Mesothelial cell of epicardium (in vitro differentiated cells): ENCODE measurements around the gene STRADA. TPM values are rescaled to one million over a fixed set of nuclear protein-coding genes. Genes with fewer than 3 reads are reported as not detected.

Source experiments
- DNase-seq, 2 experiments: peaks; one replicate each; pipeline ENCODE4 v3.0.0; 2021; ENCODE audit warnings: low spot score in 2 of 2; ENCODE audit not compliant: unreplicated experiment in 2 of 2
- H3K27ac Mint-ChIP-seq: 2 replicates; pipeline ENCODE4 v1.8.0; 2021; ENCODE audit warnings: mixed read lengths
- H3K27me3 Mint-ChIP-seq: 2 replicates; pipeline ENCODE4 v1.8.0; 2021; ENCODE audit warnings: low read depth, mixed read lengths
- H3K36me3 Mint-ChIP-seq: 2 replicates; pipeline ENCODE4 v1.8.0; 2021; ENCODE audit warnings: mixed read lengths
- H3K4me1 Mint-ChIP-seq: 2 replicates; pipeline ENCODE4 v1.8.0; 2021; ENCODE audit warnings: mixed read lengths
- H3K4me3 Mint-ChIP-seq: 2 replicates; pipeline ENCODE4 v1.8.0; 2021; ENCODE audit warnings: mild to moderate bottlenecking, moderate library complexity, mixed read lengths
- H3K9me3 Mint-ChIP-seq: 2 replicates; pipeline ENCODE4 v1.8.0; 2021; ENCODE audit warnings: mixed read lengths
- CTCF ChIP-seq: fragments of 200-600 bp; sonication (generic); IDR thresholded peaks from one replicate; pipeline ENCODE4 v1.5.0; 2021; ENCODE audit warnings: antibody characterized with exemption; ENCODE audit not compliant: unreplicated experiment
- total RNA-seq: library from RNA; stranded (reverse); gene quantifications from 3 replicates; pipeline ENCODE4 v1.2.1, GENCODE V29; 2021

STRADA gene
- total RNA-seq, 1 donor from 2014 or later, result 62.9 TPM

GRCh38 chr17:63706336-63707082, 35.1 kb downstream of the STRADA start:
- Mint-ChIP-seq H3K27me3 (no peaks in the 10 kb centered on the region), H3K9me3 (no peaks in the 10 kb centered on the region), H3K4me3 (no peak overlapping the region), H3K27ac (no peak overlapping the region), H3K36me3 (peaks cover 13% of the 10 kb centered on the region), H3K4me1 (peaks cover 13% of the 10 kb centered on the region)
- TF ChIP-seq CTCF, result no peak
- DNase-seq, result no peak

- Mint-ChIP-seq H3K27me3 (no peaks in the 10 kb centered on the region), H3K4me3 (no peak overlapping the region), H3K4me1 (peaks cover 19% of the 10 kb centered on the region), H3K36me3 (peaks cover 13% of the 10 kb centered on the region), H3K27ac (no peak overlapping the region), H3K9me3 (no peaks in the 10 kb centered on the region)
- no peak for TF ChIP-seq CTCF
- DNase-seq, result no peak
These were observed 35.9 kb downstream of the STRADA start for GRCh38 chr17:63705657-63706056.

GRCh38 chr17:63704836-63705235, 36.8 kb downstream of the STRADA start:
- H3K36me3 Mint-ChIP-seq, result peaks cover 13% of the 10 kb centered on the region

GRCh38 chr17:63704259-63704576, 37.4 kb downstream of the STRADA start:
- H3K4me3 Mint-ChIP-seq, result no peak overlapping the region
- no peaks in the 10 kb centered on the region for H3K27me3 Mint-ChIP-seq
- TF ChIP-seq CTCF, result no peak
- no peak for DNase-seq
- no peaks in the 10 kb centered on the region for H3K9me3 Mint-ChIP-seq
- H3K27ac Mint-ChIP-seq, result no peak overlapping the region
- peaks cover 19% of the 10 kb centered on the region for H3K4me1 Mint-ChIP-seq
- peaks cover 10% of the 10 kb centered on the region for H3K36me3 Mint-ChIP-seq

More at GRCh38 chr17:63704836-63705235, 36.8 kb downstream of the STRADA start:
- no peaks in the 10 kb centered on the region for H3K9me3 Mint-ChIP-seq
- H3K4me1 Mint-ChIP-seq, result peaks cover 19% of the 10 kb centered on the region
- TF ChIP-seq CTCF, result no peak
- H3K27me3 Mint-ChIP-seq, result no peaks in the 10 kb centered on the region
- DNase-seq, result no peak
- H3K4me3 Mint-ChIP-seq, result no peak overlapping the region
- no peak overlapping the region for H3K27ac Mint-ChIP-seq

- no peaks in the 10 kb centered on the region for H3K27me3 Mint-ChIP-seq
- peaks cover 6% of the 10 kb centered on the region for H3K36me3 Mint-ChIP-seq
- peaks cover 19% of the 10 kb centered on the region for H3K4me1 Mint-ChIP-seq
- H3K27ac Mint-ChIP-seq, result no peak overlapping the region
- H3K9me3 Mint-ChIP-seq, result no peaks in the 10 kb centered on the region
- no peak for DNase-seq
- no peak overlapping the region for H3K4me3 Mint-ChIP-seq
- TF ChIP-seq CTCF, result no peak
These were observed 37.9 kb downstream of the STRADA start for GRCh38 chr17:63703556-63704258.
